ENCODE measurements around the gene KIAA1671.

KIAA1671 gene

GRCh38 chr22:25076336-25076735 is 123.8 kb downstream of the KIAA1671 start:
- no peak for DNase-seq (ENCODE audit: low read depth, low spot score)
- H3K4me3 ChIP-seq (ENCODE audit: low read length): no peak overlapping the region

- DNase-seq (ENCODE audit: low read depth, low spot score): no peak
- H3K4me3 ChIP-seq (ENCODE audit: low read length): no peak overlapping the region
Measured at GRCh38 chr22:25077056-25077455, 124.5 kb downstream of the KIAA1671 start.

- no peak overlapping the region for H3K4me3 ChIP-seq (ENCODE audit: low read length)
- no peak for DNase-seq (ENCODE audit: low read depth, low spot score)
Measured at GRCh38 chr22:25077964-25078363, 125.4 kb downstream of the KIAA1671 start.

- no peak overlapping the region for H3K4me3 ChIP-seq (ENCODE audit: low read length)
- DNase-seq (ENCODE audit: low read depth, low spot score): no peak
Measured at GRCh38 chr22:25078591-25078990, 126.1 kb downstream of the KIAA1671 start.

- no peak overlapping the region for H3K4me3 ChIP-seq (ENCODE audit: low read length)
- DNase-seq (ENCODE audit: low read depth, low spot score): no peak
Measured at GRCh38 chr22:25080855-25081254, 128.3 kb downstream of the KIAA1671 start.

- H3K4me3 ChIP-seq (ENCODE audit: low read length): no peak overlapping the region
- DNase-seq (ENCODE audit: low read depth, low spot score): peak; percentile 55
Measured at GRCh38 chr22:25081409-25081824, 128.9 kb downstream of the KIAA1671 start.

- no peak for DNase-seq (ENCODE audit: low read depth, low spot score)
- no peak overlapping the region for H3K4me3 ChIP-seq (ENCODE audit: low read length)
Measured at GRCh38 chr22:25082096-25082495, 129.6 kb downstream of the KIAA1671 start.

- no peak overlapping the region for H3K4me3 ChIP-seq (ENCODE audit: low read length)
- DNase-seq (ENCODE audit: low read depth, low spot score): no peak
Measured at GRCh38 chr22:25083056-25083806, 130.7 kb downstream of the KIAA1671 start.

- DNase-seq (ENCODE audit: low read depth, low spot score): no peak
- no peak overlapping the region for H3K4me3 ChIP-seq (ENCODE audit: low read length)
Measured at GRCh38 chr22:25083807-25084200, 131.3 kb downstream of the KIAA1671 start.

GRCh38 chr22:25084405-25085107 is 132.0 kb downstream of the KIAA1671 start:
- DNase-seq (ENCODE audit: low read depth, low spot score): no peak
- no peak overlapping the region for H3K4me3 ChIP-seq (ENCODE audit: low read length)

GRCh38 chr22:25085156-25085555 is 132.6 kb downstream of the KIAA1671 start:
- no peak for DNase-seq (ENCODE audit: low read depth, low spot score)

GRCh38 chr22:25085930-25086901 is 133.7 kb downstream of the KIAA1671 start:
- DNase-seq (ENCODE audit: low read depth, low spot score): no peak
- H3K4me3 ChIP-seq (ENCODE audit: low read length): no peak overlapping the region

More at GRCh38 chr22:25085156-25085555, 132.6 kb downstream of the KIAA1671 start:
- H3K4me3 ChIP-seq (ENCODE audit: low read length): no peak overlapping the region

- no peak overlapping the region for H3K4me3 ChIP-seq (ENCODE audit: low read length)
- no peak for DNase-seq (ENCODE audit: low read depth, low spot score)
Measured at GRCh38 chr22:25086902-25087282, 134.4 kb downstream of the KIAA1671 start.

GRCh38 chr22:25090225-25090890 is 137.8 kb downstream of the KIAA1671 start:
- no peak for DNase-seq (ENCODE audit: low read depth, low spot score)
- H3K4me3 ChIP-seq (ENCODE audit: low read length): no peak overlapping the region

- no peak for DNase-seq (ENCODE audit: low read depth, low spot score)
Measured at GRCh38 chr22:25091458-25091857, 138.9 kb downstream of the KIAA1671 start.

GRCh38 chr22:25092119-25092518 is 139.6 kb downstream of the KIAA1671 start:
- no peak overlapping the region for H3K4me3 ChIP-seq (ENCODE audit: low read length)
- no peak for DNase-seq (ENCODE audit: low read depth, low spot score)

More at GRCh38 chr22:25091458-25091857, 138.9 kb downstream of the KIAA1671 start:
- no peak overlapping the region for H3K4me3 ChIP-seq (ENCODE audit: low read length)

GRCh38 chr22:25094579-25094978 is 142.1 kb downstream of the KIAA1671 start:
- DNase-seq (ENCODE audit: low read depth, low spot score): no peak

GRCh38 chr22:25095869-25096268 is 143.4 kb downstream of the KIAA1671 start:
- no peak for DNase-seq (ENCODE audit: low read depth, low spot score)
- H3K4me3 ChIP-seq (ENCODE audit: low read length): no peak overlapping the region

More at GRCh38 chr22:25094579-25094978, 142.1 kb downstream of the KIAA1671 start:
- no peak overlapping the region for H3K4me3 ChIP-seq (ENCODE audit: low read length)

Measured in Jurkat, Clone E6-1 (cell line).